NCI-H524 treated with DMSO at 0.1 percent for 48 hours (cell line): ENCODE measurements around the gene PADI3.

Experiments used
- DNase-seq: peaks from one replicate; lab custom pipeline; 2025; lab: John Stamatoyannopoulos, UW

The PADI3 gene

GRCh38 chr1:17274186-17275170 lies 25.6 kb downstream of the PADI3 start:
- no peak for DNase-seq

- DNase-seq: no peak
These were observed 27.7 kb downstream of the PADI3 start for GRCh38 chr1:17276568-17276967.

GRCh38 chr1:17277511-17278159 lies 28.7 kb downstream of the PADI3 start:
- DNase-seq: no peak

GRCh38 chr1:17278996-17279830 lies 30.3 kb downstream of the PADI3 start:
- DNase-seq: no peak

GRCh38 chr1:17280436-17280835 lies 31.5 kb downstream of the PADI3 start:
- DNase-seq: no peak

GRCh38 chr1:17280894-17281293 lies 32.0 kb downstream of the PADI3 start:
- no peak for DNase-seq

- no peak for DNase-seq
These were observed 32.9 kb downstream of the PADI3 start for GRCh38 chr1:17281775-17282181.

- DNase-seq: no peak
These were observed 33.9 kb downstream of the PADI3 start for GRCh38 chr1:17282836-17283235.

- DNase-seq: no peak
These were observed 37.7 kb downstream of the PADI3 start for GRCh38 chr1:17286646-17287045.

- no peak for DNase-seq
These were observed 38.4 kb downstream of the PADI3 start for GRCh38 chr1:17287130-17287776.

- no peak for DNase-seq
These were observed 40.8 kb downstream of the PADI3 start for GRCh38 chr1:17289721-17290120.

- DNase-seq: no peak
These were observed 41.7 kb downstream of the PADI3 start for GRCh38 chr1:17290553-17290952.

GRCh38 chr1:17292299-17293160 lies 43.6 kb downstream of the PADI3 start:
- DNase-seq: no peak

GRCh38 chr1:17293681-17294425 lies 45.0 kb downstream of the PADI3 start:
- DNase-seq: no peak

- DNase-seq: no peak
These were observed 46.4 kb downstream of the PADI3 start for GRCh38 chr1:17295292-17295691.

GRCh38 chr1:17296086-17296485 lies 47.2 kb downstream of the PADI3 start:
- DNase-seq: no peak

- no peak for DNase-seq
These were observed 49.1 kb downstream of the PADI3 start for GRCh38 chr1:17297991-17298390.

GRCh38 chr1:17301767-17302166 lies 52.9 kb downstream of the PADI3 start:
- peak; percentile 55 for DNase-seq

GRCh38 chr1:17304151-17304825 lies 55.4 kb downstream of the PADI3 start:
- DNase-seq: peak; percentile 27

- no peak for DNase-seq
These were observed 55.9 kb downstream of the PADI3 start for GRCh38 chr1:17304826-17305175.
